Measurements from ENCODE around the gene PLEKHJ1. TPM values are rescaled to one million over a fixed set of nuclear protein-coding genes. Genes with fewer than 3 reads are reported as not detected.

PLEKHJ1 gene
- total and polyA plus RNA-seq, 2 of the 13 experiments (the other 11 are each of a cell fraction or from before 2014, with no cell fraction given) = 70.5 to 130 TPM

DNA sequence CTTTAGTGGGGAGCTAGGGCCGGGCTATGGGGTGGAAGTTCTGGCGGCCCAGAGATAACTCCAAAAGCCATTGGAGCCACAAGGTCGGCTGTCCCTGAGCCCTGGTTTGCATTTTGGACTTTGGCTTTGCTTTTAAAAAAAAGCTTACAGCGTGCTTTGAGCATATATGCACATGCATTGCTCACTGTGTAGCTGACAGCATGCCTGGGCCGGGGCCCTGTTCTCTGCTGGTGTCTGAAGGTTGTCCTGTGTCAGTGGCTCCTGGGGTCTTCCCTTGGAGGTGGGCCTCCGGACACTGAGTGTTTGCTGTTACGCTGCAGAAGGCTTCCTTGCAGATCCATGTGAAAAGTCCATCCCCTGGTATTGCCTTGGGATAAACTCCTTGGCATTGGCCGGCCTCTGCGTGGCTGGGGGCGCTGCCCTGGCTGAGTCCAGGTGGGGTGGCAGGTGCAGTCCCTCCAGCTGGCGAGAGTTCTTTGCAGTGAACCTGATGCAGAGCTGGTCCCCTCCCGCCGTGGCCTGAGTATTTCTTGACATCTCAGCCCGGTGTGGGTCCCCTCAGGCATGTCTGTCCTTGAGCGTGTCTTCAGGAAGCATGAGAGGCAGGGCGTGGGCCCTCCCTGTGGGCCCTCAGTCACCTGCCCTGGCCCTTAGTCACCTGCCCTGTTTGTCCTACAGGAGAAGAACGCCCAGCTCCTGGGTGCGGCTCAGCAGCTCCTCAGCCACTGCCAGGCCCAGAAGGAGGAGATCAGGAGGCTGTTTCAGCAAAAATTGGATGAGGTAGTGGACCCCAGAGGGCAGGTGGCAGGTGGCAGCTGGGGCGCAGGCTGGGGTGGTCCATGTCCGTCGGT is 23.0 kb downstream of the PLEKHJ1 start (continued):
- TF ChIP-seq, protein P1, sequence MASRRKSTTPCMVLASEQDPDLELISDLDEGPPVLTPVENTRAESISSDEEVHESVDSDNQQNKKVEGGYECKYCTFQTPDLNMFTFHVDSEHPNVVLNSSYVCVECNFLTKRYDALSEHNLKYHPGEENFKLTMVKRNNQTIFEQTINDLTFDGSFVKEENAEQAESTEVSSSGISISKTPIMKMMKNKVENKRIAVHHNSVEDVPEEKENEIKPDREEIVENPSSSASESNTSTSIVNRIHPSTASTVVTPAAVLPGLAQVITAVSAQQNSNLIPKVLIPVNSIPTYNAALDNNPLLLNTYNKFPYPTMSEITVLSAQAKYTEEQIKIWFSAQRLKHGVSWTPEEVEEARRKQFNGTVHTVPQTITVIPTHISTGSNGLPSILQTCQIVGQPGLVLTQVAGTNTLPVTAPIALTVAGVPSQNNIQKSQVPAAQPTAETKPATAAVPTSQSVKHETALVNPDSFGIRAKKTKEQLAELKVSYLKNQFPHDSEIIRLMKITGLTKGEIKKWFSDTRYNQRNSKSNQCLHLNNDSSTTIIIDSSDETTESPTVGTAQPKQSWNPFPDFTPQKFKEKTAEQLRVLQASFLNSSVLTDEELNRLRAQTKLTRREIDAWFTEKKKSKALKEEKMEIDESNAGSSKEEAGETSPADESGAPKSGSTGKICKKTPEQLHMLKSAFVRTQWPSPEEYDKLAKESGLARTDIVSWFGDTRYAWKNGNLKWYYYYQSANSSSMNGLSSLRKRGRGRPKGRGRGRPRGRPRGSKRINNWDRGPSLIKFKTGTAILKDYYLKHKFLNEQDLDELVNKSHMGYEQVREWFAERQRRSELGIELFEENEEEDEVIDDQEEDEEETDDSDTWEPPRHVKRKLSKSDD (CRISPR knock-in tag; IDR thresholded peaks at IDR 0.05; ENCODE audit: low read depth) = 0 out of 2 replicates have a peak, but pooled peaks have one; percentile 56
- TF ChIP-seq, protein P2, sequence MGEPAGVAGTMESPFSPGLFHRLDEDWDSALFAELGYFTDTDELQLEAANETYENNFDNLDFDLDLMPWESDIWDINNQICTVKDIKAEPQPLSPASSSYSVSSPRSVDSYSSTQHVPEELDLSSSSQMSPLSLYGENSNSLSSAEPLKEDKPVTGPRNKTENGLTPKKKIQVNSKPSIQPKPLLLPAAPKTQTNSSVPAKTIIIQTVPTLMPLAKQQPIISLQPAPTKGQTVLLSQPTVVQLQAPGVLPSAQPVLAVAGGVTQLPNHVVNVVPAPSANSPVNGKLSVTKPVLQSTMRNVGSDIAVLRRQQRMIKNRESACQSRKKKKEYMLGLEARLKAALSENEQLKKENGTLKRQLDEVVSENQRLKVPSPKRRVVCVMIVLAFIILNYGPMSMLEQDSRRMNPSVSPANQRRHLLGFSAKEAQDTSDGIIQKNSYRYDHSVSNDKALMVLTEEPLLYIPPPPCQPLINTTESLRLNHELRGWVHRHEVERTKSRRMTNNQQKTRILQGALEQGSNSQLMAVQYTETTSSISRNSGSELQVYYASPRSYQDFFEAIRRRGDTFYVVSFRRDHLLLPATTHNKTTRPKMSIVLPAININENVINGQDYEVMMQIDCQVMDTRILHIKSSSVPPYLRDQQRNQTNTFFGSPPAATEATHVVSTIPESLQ (CRISPR knock-in tag; conservative IDR thresholded peaks at IDR 0.05) = no peak
- TF ChIP-seq ETV5 (CRISPR knock-in tag; IDR thresholded peaks at IDR 0.05; ENCODE audit: borderline replicate concordance) = peak; percentile 9; the same call in 1 of the 2 replicates
- no peak for TF ChIP-seq NFYC (CRISPR knock-in tag; IDR thresholded peaks at IDR 0.05)
- no peak; the same call in 1 of the 2 replicates for TF ChIP-seq CREM (IDR thresholded peaks at IDR 0.05)
- TF ChIP-seq CREM (CRISPR knock-in tag; IDR thresholded peaks at IDR 0.05) = no peak
- peak in 1 of 2 experiments; percentile 69; a peak in 1 of 4 replicates for TF ChIP-seq KLF16 (CRISPR knock-in tag; IDR thresholded peaks at IDR 0.05)
- TF ChIP-seq, protein P3, sequence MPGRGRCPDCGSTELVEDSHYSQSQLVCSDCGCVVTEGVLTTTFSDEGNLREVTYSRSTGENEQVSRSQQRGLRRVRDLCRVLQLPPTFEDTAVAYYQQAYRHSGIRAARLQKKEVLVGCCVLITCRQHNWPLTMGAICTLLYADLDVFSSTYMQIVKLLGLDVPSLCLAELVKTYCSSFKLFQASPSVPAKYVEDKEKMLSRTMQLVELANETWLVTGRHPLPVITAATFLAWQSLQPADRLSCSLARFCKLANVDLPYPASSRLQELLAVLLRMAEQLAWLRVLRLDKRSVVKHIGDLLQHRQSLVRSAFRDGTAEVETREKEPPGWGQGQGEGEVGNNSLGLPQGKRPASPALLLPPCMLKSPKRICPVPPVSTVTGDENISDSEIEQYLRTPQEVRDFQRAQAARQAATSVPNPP (CRISPR knock-in tag; IDR thresholded peaks at IDR 0.05) = peak; percentile 94
- no peak for TF ChIP-seq KDM1A (CRISPR knock-in tag; IDR thresholded peaks at IDR 0.05)
- peak; percentile 39; the same call in 1 of the 2 replicates for TF ChIP-seq CCDC6 (CRISPR knock-in tag; IDR thresholded peaks at IDR 0.05)
- peak; percentile 87 for TF ChIP-seq SAP130 (CRISPR knock-in tag; IDR thresholded peaks at IDR 0.05; ENCODE audit: low read depth)
- TF ChIP-seq ZNF558 (CRISPR knock-in tag; IDR thresholded peaks at IDR 0.05; ENCODE audit: borderline replicate concordance) = peak; percentile 98; the same call in 1 of the 2 replicates
- TF ChIP-seq, protein P4, sequence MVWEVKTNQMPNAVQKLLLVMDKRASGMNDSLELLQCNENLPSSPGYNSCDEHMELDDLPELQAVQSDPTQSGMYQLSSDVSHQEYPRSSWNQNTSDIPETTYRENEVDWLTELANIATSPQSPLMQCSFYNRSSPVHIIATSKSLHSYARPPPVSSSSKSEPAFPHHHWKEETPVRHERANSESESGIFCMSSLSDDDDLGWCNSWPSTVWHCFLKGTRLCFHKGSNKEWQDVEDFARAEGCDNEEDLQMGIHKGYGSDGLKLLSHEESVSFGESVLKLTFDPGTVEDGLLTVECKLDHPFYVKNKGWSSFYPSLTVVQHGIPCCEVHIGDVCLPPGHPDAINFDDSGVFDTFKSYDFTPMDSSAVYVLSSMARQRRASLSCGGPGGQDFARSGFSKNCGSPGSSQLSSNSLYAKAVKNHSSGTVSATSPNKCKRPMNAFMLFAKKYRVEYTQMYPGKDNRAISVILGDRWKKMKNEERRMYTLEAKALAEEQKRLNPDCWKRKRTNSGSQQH (CRISPR knock-in tag; IDR thresholded peaks at IDR 0.05; ENCODE audit: low read depth) = 0 out of 2 replicates have a peak, but pooled peaks have one; percentile 33
- TF ChIP-seq, protein P5, sequence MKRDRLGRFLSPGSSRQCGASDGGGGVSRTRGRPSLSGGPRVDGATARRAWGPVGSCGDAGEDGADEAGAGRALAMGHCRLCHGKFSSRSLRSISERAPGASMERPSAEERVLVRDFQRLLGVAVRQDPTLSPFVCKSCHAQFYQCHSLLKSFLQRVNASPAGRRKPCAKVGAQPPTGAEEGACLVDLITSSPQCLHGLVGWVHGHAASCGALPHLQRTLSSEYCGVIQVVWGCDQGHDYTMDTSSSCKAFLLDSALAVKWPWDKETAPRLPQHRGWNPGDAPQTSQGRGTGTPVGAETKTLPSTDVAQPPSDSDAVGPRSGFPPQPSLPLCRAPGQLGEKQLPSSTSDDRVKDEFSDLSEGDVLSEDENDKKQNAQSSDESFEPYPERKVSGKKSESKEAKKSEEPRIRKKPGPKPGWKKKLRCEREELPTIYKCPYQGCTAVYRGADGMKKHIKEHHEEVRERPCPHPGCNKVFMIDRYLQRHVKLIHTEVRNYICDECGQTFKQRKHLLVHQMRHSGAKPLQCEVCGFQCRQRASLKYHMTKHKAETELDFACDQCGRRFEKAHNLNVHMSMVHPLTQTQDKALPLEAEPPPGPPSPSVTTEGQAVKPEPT (CRISPR knock-in tag; IDR thresholded peaks at IDR 0.05; ENCODE audit: low read depth) = 0 out of 2 replicates have a peak, but pooled peaks have one; percentile 65
- TF ChIP-seq, protein P6, sequence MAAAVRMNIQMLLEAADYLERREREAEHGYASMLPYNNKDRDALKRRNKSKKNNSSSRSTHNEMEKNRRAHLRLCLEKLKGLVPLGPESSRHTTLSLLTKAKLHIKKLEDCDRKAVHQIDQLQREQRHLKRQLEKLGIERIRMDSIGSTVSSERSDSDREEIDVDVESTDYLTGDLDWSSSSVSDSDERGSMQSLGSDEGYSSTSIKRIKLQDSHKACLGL (CRISPR knock-in tag; IDR thresholded peaks at IDR 0.05) = peak; percentile 76; the same call in 1 of the 2 replicates
- peak; percentile 94 for TF ChIP-seq MEIS2 (CRISPR knock-in tag; IDR thresholded peaks at IDR 0.05)
- peak; percentile 40; the same call in 1 of the 2 replicates for TF ChIP-seq ZNF354B (CRISPR knock-in tag; IDR thresholded peaks at IDR 0.05)
- TF ChIP-seq NKX3-1 (CRISPR knock-in tag; IDR thresholded peaks at IDR 0.05) = peak; percentile 92; the same call in 1 of the 2 replicates
